Thyroid gland (tissue), 4 donors: Measurements from ENCODE around the gene ZNF341. TPM values are rescaled to one million over a fixed set of nuclear protein-coding genes. Genes with fewer than 3 reads are reported as not detected.

Experiments
- DNase-seq, 2 donors: peaks; one replicate each; pipeline ENCODE4 v3.0.0-alpha.2; 2019
- H3K27ac ChIP-seq, 3 donors: fragments of 200-600 bp; sonication (generic); 1 replicate in 2 of 3; 2 replicates in 1 of 3; pipeline ENCODE4 v1.5.1; 2016 to 2019; ENCODE audit warnings: mild to moderate bottlenecking in 1 of 3, moderate library complexity in 1 of 3
- H3K27me3 ChIP-seq: fragments of 200-600 bp; sonication (generic); one replicate; pipeline ENCODE4 v1.5.1; 2019
- H3K36me3 ChIP-seq, 2 donors: fragments of 200-600 bp; sonication (generic); one replicate each; pipeline ENCODE4 v1.5.1; 2016 to 2019
- H3K4me1 ChIP-seq, 2 donors: fragments of 200-600 bp; sonication (generic); one replicate each; pipeline ENCODE4 v1.5.1; 2017 to 2019
- H3K4me3 ChIP-seq, 3 donors: fragments of 200-600 bp; sonication (generic); replicated peaks in 1 of 3; 1 replicate in 2 of 3; 2 replicates in 1 of 3; pipeline ENCODE4 v1.5.1; 2016; ENCODE audit warnings: mild to moderate bottlenecking in 1 of 3
- H3K9me3 ChIP-seq: fragments of 200-600 bp; sonication (generic); one replicate; pipeline ENCODE4 v1.5.1; 2017
- CTCF ChIP-seq, 6 experiments: fragments of 200-600 bp in 3 of 6; fragments of 450-650 bp in 3 of 6; sonication (generic) in 3 of 6; IDR thresholded peaks; one replicate each; pipeline ENCODE4 v1.5.1; 2016 to 2019; ENCODE audit warnings: antibody characterized with exemption in 6 of 6, mild to moderate bottlenecking in 2 of 6, inconsistent platforms in 1 of 6, moderate library complexity in 1 of 6
- POLR2A ChIP-seq, 2 donors: fragments of 450-650 bp; IDR thresholded peaks; one replicate each; pipeline ENCODE4 v1.6.1; 2017; ENCODE audit warnings: antibody characterized with exemption in 2 of 2, mild to moderate bottlenecking in 2 of 2, moderate library complexity in 1 of 2
- WGBS, 2 donors: methylation state at CpG; one replicate each; pipeline ENCODE4 v1.1.5; 2017; 5-methylcytosine and 5-hydroxymethylcytosine counted together
- intact Hi-C: fragments of 100-400 bp; cut with DNase I; formaldehyde crosslinking; loops from one replicate; pipeline ENCODE4 v1.15.1; 2023
- total RNA-seq, 4 donors: library from RNA; depleted of rRNA; stranded (reverse); fragments of >200 nt; gene quantifications; one replicate each; pipeline ENCODE4 v1.2.3, GENCODE V29; 2016

ZNF341 gene
- total RNA-seq, 4 donors from 2014 or later, result 1.1 to 3.5 (median 2.8) TPM

GRCh38 chr20:33730946-33731692 is 677 bp upstream of the ZNF341 start:
- no peak for DNase-seq
- TF ChIP-seq POLR2A (IDR thresholded peaks at IDR 0.05), result no peak
- no peak for TF ChIP-seq CTCF (IDR thresholded peaks at IDR 0.05)
- intact Hi-C loops, result loop anchor here (5.0 kb wide), 1 partner anchor 64 kb away; the partner anchor contains the start of gene ACTL10
- Histone ChIP-seq H3K27ac (peak overlapping the region; percentile 74 to 96 (median 90)), H3K4me3 (peak overlapping the region in 1 of 3 donors; percentile 30), H3K27me3 (no peaks in the 10 kb centered on the region), H3K4me1 (peaks cover 21 to 28% of the 10 kb centered on the region in 2 donors), H3K9me3 (no peaks in the 10 kb centered on the region), H3K36me3 (no peaks in the 10 kb centered on the region)
- 82 to 83% methylated on average over 18 of the region's 18 CpGs for WGBS, 2 donors

GRCh38 chr20:33732166-33732970 is 572 bp downstream of the ZNF341 start:
- intact Hi-C loops, result loop anchor here (5.0 kb wide), 1 partner anchor 65 kb away; the partner anchor contains the start of gene ACTL10

GRCh38 chr20:33733654-33734576 is 2.1 kb downstream of the ZNF341 start:
- H3K36me3 ChIP-seq, result no peaks in the 10 kb centered on the region
- H3K9me3 ChIP-seq, result no peaks in the 10 kb centered on the region
- DNase-seq, result no peak
- intact Hi-C loops, result loop anchor here (5.0 kb wide), 1 partner anchor 67 kb away; the partner anchor contains the start of gene ACTL10
- no peaks in the 10 kb centered on the region for H3K27me3 ChIP-seq
- peak overlapping the region; percentile 11 to 33 (median 24) for H3K27ac ChIP-seq
- no peak for TF ChIP-seq POLR2A (IDR thresholded peaks at IDR 0.05)
- 71 to 82% methylated on average over 6 of the region's 6 CpGs for WGBS, 2 donors
- H3K4me1 ChIP-seq, result peaks cover 21 to 23% of the 10 kb centered on the region in 2 donors
- H3K4me3 ChIP-seq, result no peak overlapping the region

More at GRCh38 chr20:33732166-33732970, 572 bp downstream of the ZNF341 start:
- no peaks in the 10 kb centered on the region for H3K36me3 ChIP-seq
- peak overlapping the region; percentile 83 to 91 (median 86) for H3K27ac ChIP-seq
- TF ChIP-seq POLR2A (IDR thresholded peaks at IDR 0.05) (peak in 1 of 2 donors; percentile 64), CTCF (IDR thresholded peaks at IDR 0.05) (peak in 1 of 6 experiments; percentile 18)
- 3 to 4% methylated on average over 27 to 32 of the region's 68 CpGs for WGBS, 2 donors
- peaks cover 21 to 23% of the 10 kb centered on the region in 2 donors for H3K4me1 ChIP-seq
- H3K27me3 ChIP-seq, result no peaks in the 10 kb centered on the region
- H3K9me3 ChIP-seq, result no peaks in the 10 kb centered on the region
- peak; percentile 90 for DNase-seq
- H3K4me3 ChIP-seq, result peak overlapping the region; percentile 14 to 77 (median 42)

GRCh38 chr20:33736962-33737361 is 5.2 kb downstream of the ZNF341 start:
- Histone ChIP-seq H3K4me1 (peaks cover 16 to 20% of the 10 kb centered on the region in 2 donors), H3K9me3 (no peaks in the 10 kb centered on the region), H3K27me3 (no peaks in the 10 kb centered on the region), H3K4me3 (no peak overlapping the region), H3K36me3 (no peaks in the 10 kb centered on the region), H3K27ac (no peak overlapping the region)
- DNase-seq, result no peak
- WGBS, 2 donors, result 97% methylated on average over 3 of the region's 3 CpGs
- intact Hi-C loops, result no loop called here
- TF ChIP-seq CTCF (IDR thresholded peaks at IDR 0.05) (no peak), POLR2A (IDR thresholded peaks at IDR 0.05) (no peak)

- intact Hi-C loops, result no loop called here
- no peak overlapping the region for H3K27ac ChIP-seq
- no peak for DNase-seq
- H3K36me3 ChIP-seq, result no peaks in the 10 kb centered on the region
- no peak overlapping the region for H3K4me3 ChIP-seq
- no peak for TF ChIP-seq POLR2A (IDR thresholded peaks at IDR 0.05)
- TF ChIP-seq CTCF (IDR thresholded peaks at IDR 0.05), result no peak
- no peaks in the 10 kb centered on the region for H3K9me3 ChIP-seq
- H3K4me1 ChIP-seq, result no peaks in the 10 kb centered on the region
- WGBS, 2 donors, result 91 to 94% methylated on average over 7 of the region's 7 CpGs
- H3K27me3 ChIP-seq, result no peaks in the 10 kb centered on the region
Measured at GRCh38 chr20:33739493-33739892, 7.7 kb downstream of the ZNF341 start.
